Measurements from ENCODE around the gene ENDOV. TPM values are rescaled to one million over a fixed set of nuclear protein-coding genes. Genes with fewer than 3 reads are reported as not detected.

Gene ENDOV
- 19.5 and 27.6 TPM in 2 replicates for total RNA-seq

- peak; percentile 94 for DNase-seq
Measured at GRCh38 chr17:80414803-80415625, at the start of gene ENDOV. TSS of gene ENDOV (plus strand) at chr17:80415167. CDS start at chr17:80415195, 28 bp downstream.

- DNase-seq = peak; percentile 11
Measured at GRCh38 chr17:80365983-80366382, 49.0 kb upstream of the ENDOV start.

- no peak for DNase-seq
Measured at GRCh38 chr17:80367503-80367902, 47.5 kb upstream of the ENDOV start.

- no peak for DNase-seq
Measured at GRCh38 chr17:80371196-80371595, 43.8 kb upstream of the ENDOV start.

- no peak for DNase-seq
Measured at GRCh38 chr17:80372456-80372855, 42.5 kb upstream of the ENDOV start.

GRCh38 chr17:80372922-80373570 lies 41.9 kb upstream of the ENDOV start:
- DNase-seq = no peak

GRCh38 chr17:80374039-80374731 lies 40.8 kb upstream of the ENDOV start:
- DNase-seq = no peak

- no peak for DNase-seq
Measured at GRCh38 chr17:80374732-80375585, 40.0 kb upstream of the ENDOV start.

GRCh38 chr17:80376531-80376930 lies 38.4 kb upstream of the ENDOV start:
- no peak for DNase-seq

GRCh38 chr17:80377798-80378197 lies 37.2 kb upstream of the ENDOV start:
- DNase-seq = no peak

GRCh38 chr17:80379348-80379747 lies 35.6 kb upstream of the ENDOV start:
- DNase-seq = no peak

GRCh38 chr17:80380068-80380467 lies 34.9 kb upstream of the ENDOV start:
- DNase-seq = no peak

- DNase-seq = no peak
Measured at GRCh38 chr17:80380555-80381002, 34.4 kb upstream of the ENDOV start.

- no peak for DNase-seq
Measured at GRCh38 chr17:80381416-80381923, 33.5 kb upstream of the ENDOV start.

GRCh38 chr17:80382446-80382845 lies 32.5 kb upstream of the ENDOV start:
- DNase-seq = no peak

- DNase-seq = no peak
Measured at GRCh38 chr17:80382956-80383355, 32.0 kb upstream of the ENDOV start.

- no peak for DNase-seq
Measured at GRCh38 chr17:80384078-80384960, 30.6 kb upstream of the ENDOV start.

- DNase-seq = no peak
Measured at GRCh38 chr17:80385046-80385445, 29.9 kb upstream of the ENDOV start.

- no peak for DNase-seq
Measured at GRCh38 chr17:80386341-80386740, 28.6 kb upstream of the ENDOV start.

GRCh38 chr17:80387071-80387470 lies 27.9 kb upstream of the ENDOV start:
- no peak for DNase-seq

- no peak for DNase-seq
Measured at GRCh38 chr17:80388175-80388574, 26.8 kb upstream of the ENDOV start.

All from dermis blood vessel endothelial cell (primary cell).